Panc1 (cell line): ENCODE results near the gene CNPY4. TPM values are rescaled to one million over a fixed set of nuclear protein-coding genes. Genes with fewer than 3 reads are reported as not detected.

Source experiments
- ATAC-seq: fragments of 200-7000 bp; cut with Tn5 transposase; 2 replicates; pipeline ENCODE4 v1.9.1; 2020; ENCODE audit warnings: mild to moderate bottlenecking, moderate library complexity
- BruUV-seq: library from RNA; stranded (reverse); fragments of 400-500 nt; replicated peaks from 2 replicates; lab custom pipeline; 2021; lab: Mats Ljungman, UMichigan
- CTCF ChIA-PET: fragments of 300-600 bp; sonication (Branson Sonifier 250); formaldehyde crosslinking; loops from one replicate; lab custom pipeline; 2022; ENCODE audit warnings: antibody characterized with exemption; lab: Charles Lee
- POLR2A ChIA-PET: fragments of 300-600 bp; sonication (Branson Sonifier 250); formaldehyde crosslinking; loops from one replicate; lab custom pipeline; 2022; ENCODE audit warnings: antibody characterized with exemption; lab: Charles Lee
- DNase-seq: peaks from one replicate; pipeline ENCODE4 v3.0.0-alpha.2; 2010; ENCODE audit warnings: low read depth, low spot score
- H3K27ac ChIP-seq: 2 replicates; pipeline ENCODE4 v1.5.1; 2011; ENCODE audit warnings: mild to moderate bottlenecking, low read length, inconsistent platforms
- H3K27me3 ChIP-seq: fragments of 200-500 bp; sonication (Bioruptor generic); 2 replicates; pipeline ENCODE4 v1.6.0; 2014; ENCODE audit warnings: low read length, inconsistent platforms; ENCODE audit not compliant: control insufficient read depth, insufficient read depth
- H3K36me3 ChIP-seq: fragments of 200-500 bp; sonication (Bioruptor generic); 2 replicates; pipeline ENCODE4 v1.5.1; 2014; ENCODE audit warnings: inconsistent platforms, mild to moderate bottlenecking, low read length, moderate library complexity; ENCODE audit not compliant: control insufficient read depth, insufficient read depth
- H3K4me1 ChIP-seq: 2 replicates; pipeline ENCODE4 v1.5.1; 2011; ENCODE audit warnings: inconsistent platforms, mild to moderate bottlenecking, low read length, moderate library complexity; ENCODE audit not compliant: control insufficient read depth, insufficient read depth
- H3K4me3 ChIP-seq, 2 experiments: 2 replicates each; pipeline ENCODE4 v1.5.1; 2011 to 2012; ENCODE audit warnings: low read depth in 2 of 2, low read length in 2 of 2, mild to moderate bottlenecking in 2 of 2, inconsistent platforms in 1 of 2, moderate library complexity in 1 of 2
- H3K9me3 ChIP-seq: fragments of 200-500 bp; sonication (Bioruptor generic); 2 replicates; pipeline ENCODE4 v1.5.1; 2014; ENCODE audit warnings: low read depth, mild to moderate bottlenecking, inconsistent platforms, low read length, moderate library complexity; ENCODE audit not compliant: control insufficient read depth, insufficient read depth
- POLR2AphosphoS5 ChIP-seq: IDR thresholded peaks from 2 replicates; pipeline ENCODE4 v1.6.1; 2012; ENCODE audit warnings: mild to moderate bottlenecking, low read depth, low read length, moderate library complexity
- SIN3A ChIP-seq: IDR thresholded peaks from 2 replicates; pipeline ENCODE4 v1.6.1; 2012; ENCODE audit warnings: low read depth, mild to moderate bottlenecking, low read length, moderate library complexity, borderline replicate concordance; ENCODE audit not compliant: insufficient read depth
- TCF7L2 ChIP-seq: IDR thresholded peaks from 2 replicates; pipeline ENCODE4 v1.6.1; 2011; ENCODE audit warnings: mild to moderate bottlenecking, low read depth, low read length, inconsistent platforms
- in situ Hi-C: cut with HindIII; loops from 2 replicates; pipeline ENCODE4 v1.10.0; 2016; ENCODE audit warnings: low sequenced_read_pairs, low pct_unique_long_range_greater_than_20kb
- intact Hi-C: fragments of 100-400 bp; cut with micrococcal nuclease; formaldehyde crosslinking; loops from one replicate; pipeline ENCODE4 v1.10.0; 2022; ENCODE audit not compliant: unreplicated experiment
- total RNA-seq: library from RNA; stranded (reverse); gene quantifications from one replicate; pipeline ENCODE4 v1.2.1, GENCODE V29; 2021; ENCODE audit not compliant: unreplicated experiment
- TF ChIP-seq, protein P1 (sequence below), 2 experiments: IDR thresholded peaks; 2 replicates each; pipeline ENCODE4 v1.6.1; 2011 to 2012; ENCODE audit warnings: low read depth in 2 of 2, control low read depth in 1 of 2, low read length in 1 of 2, mild to moderate bottlenecking in 1 of 2, moderate library complexity in 1 of 2; ENCODE audit not compliant: insufficient read depth in 1 of 2
- TF ChIP-seq, protein P2 (sequence below): fragments of 450-650 bp; IDR thresholded peaks from 2 replicates; pipeline ENCODE4 v1.5.1; 2017; ENCODE audit warnings: mild to moderate bottlenecking

CNPY4 gene
- total RNA-seq, 1 experiment from 2014 or later: 12.6 TPM

DNA sequence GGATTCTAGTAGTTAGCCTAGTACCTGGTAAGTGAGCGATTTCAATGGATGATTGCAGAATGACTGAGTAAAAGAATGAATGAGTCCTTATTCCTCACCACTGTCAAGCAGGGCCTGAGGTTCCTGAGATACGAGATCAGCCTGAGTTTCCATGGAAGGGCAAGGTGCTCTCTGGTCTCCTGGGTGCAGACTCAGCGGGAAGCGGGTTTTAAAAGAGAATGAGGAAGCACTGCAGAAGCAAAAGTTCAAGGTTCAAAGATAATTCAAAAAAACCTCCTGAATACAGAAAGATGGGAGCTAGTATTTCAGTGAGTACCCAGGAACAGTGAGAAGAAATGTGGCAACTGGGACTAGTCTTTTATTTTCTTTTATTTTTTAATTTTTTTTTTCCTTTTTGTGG, 42.2 kb upstream of the CNPY4 start:
- H3K4me1 ChIP-seq: no peaks in the 10 kb centered on the region
- no peak overlapping the region for H3K27ac ChIP-seq
- in situ Hi-C loops: no loop called here
- ChIA-PET CTCF (no interaction called here), POLR2A (interaction anchor here (0.5 to 0.6 kb wide), 2 partner anchors 82 to 204 kb away, joined by 3 to 6 read pairs; no protein-coding TSS in a partner anchor)
- no peaks in the 10 kb centered on the region for H3K27me3 ChIP-seq
- TF ChIP-seq TCF7L2 (no peak), SIN3A (no peak), POLR2AphosphoS5 (no peak)
- TF ChIP-seq, protein P1, sequence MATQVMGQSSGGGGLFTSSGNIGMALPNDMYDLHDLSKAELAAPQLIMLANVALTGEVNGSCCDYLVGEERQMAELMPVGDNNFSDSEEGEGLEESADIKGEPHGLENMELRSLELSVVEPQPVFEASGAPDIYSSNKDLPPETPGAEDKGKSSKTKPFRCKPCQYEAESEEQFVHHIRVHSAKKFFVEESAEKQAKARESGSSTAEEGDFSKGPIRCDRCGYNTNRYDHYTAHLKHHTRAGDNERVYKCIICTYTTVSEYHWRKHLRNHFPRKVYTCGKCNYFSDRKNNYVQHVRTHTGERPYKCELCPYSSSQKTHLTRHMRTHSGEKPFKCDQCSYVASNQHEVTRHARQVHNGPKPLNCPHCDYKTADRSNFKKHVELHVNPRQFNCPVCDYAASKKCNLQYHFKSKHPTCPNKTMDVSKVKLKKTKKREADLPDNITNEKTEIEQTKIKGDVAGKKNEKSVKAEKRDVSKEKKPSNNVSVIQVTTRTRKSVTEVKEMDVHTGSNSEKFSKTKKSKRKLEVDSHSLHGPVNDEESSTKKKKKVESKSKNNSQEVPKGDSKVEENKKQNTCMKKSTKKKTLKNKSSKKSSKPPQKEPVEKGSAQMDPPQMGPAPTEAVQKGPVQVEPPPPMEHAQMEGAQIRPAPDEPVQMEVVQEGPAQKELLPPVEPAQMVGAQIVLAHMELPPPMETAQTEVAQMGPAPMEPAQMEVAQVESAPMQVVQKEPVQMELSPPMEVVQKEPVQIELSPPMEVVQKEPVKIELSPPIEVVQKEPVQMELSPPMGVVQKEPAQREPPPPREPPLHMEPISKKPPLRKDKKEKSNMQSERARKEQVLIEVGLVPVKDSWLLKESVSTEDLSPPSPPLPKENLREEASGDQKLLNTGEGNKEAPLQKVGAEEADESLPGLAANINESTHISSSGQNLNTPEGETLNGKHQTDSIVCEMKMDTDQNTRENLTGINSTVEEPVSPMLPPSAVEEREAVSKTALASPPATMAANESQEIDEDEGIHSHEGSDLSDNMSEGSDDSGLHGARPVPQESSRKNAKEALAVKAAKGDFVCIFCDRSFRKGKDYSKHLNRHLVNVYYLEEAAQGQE (IDR thresholded peaks at IDR 0.05; ENCODE audit: insufficient read depth in 1 of 2, low read depth in 2 of 2, low read length in 1 of 2): no peak
- TF ChIP-seq, protein P2, sequence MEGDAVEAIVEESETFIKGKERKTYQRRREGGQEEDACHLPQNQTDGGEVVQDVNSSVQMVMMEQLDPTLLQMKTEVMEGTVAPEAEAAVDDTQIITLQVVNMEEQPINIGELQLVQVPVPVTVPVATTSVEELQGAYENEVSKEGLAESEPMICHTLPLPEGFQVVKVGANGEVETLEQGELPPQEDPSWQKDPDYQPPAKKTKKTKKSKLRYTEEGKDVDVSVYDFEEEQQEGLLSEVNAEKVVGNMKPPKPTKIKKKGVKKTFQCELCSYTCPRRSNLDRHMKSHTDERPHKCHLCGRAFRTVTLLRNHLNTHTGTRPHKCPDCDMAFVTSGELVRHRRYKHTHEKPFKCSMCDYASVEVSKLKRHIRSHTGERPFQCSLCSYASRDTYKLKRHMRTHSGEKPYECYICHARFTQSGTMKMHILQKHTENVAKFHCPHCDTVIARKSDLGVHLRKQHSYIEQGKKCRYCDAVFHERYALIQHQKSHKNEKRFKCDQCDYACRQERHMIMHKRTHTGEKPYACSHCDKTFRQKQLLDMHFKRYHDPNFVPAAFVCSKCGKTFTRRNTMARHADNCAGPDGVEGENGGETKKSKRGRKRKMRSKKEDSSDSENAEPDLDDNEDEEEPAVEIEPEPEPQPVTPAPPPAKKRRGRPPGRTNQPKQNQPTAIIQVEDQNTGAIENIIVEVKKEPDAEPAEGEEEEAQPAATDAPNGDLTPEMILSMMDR: no peak
- peaks cover 37% of the 10 kb centered on the region for H3K9me3 ChIP-seq
- no peak overlapping the region for H3K4me3 ChIP-seq
- peaks cover 12% of the 10 kb centered on the region for H3K36me3 ChIP-seq
- BruUV-seq: no TSS peak
- ATAC-seq (no peak), DNase-seq (no peak)
- intact Hi-C loops: no loop called here

DNA sequence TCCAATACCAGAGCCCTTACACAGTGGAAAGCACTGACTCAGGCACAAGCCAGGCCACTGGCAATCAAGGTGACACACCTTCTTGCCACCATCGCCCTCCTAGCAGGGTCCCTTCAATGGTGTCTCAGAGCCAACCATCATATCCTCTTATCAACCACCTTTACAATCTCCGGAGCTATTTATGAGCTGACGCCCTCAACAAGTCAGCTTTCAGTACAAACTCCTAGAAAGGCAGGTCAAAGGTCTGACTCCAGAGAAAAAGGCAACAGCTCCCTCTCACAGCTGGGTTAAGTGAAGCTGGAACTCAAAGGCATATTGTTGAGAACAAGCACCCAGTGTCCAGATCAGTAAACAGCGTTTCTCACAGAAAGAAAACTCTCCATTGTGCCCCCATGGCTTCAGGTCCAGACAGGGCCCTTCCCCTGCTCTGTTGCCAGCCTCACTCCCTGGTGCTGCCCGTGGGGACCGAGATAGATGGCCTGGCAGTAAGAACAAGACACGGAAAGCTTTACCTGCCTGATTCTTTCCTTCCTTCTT, 40.3 kb upstream of the CNPY4 start:
- no TSS peak for BruUV-seq
- Histone ChIP-seq H3K27ac (peak overlapping the region; percentile 25; the same call in 1 of the 2 replicates), H3K27me3 (no peaks in the 10 kb centered on the region), H3K9me3 (peaks cover 24% of the 10 kb centered on the region; the same call in 1 of the 2 replicates), H3K4me3 (no peak overlapping the region), H3K36me3 (peaks cover 12% of the 10 kb centered on the region), H3K4me1 (peaks cover 6% of the 10 kb centered on the region)
- intact Hi-C loops: no loop called here
- in situ Hi-C loops: no loop called here
- ChIA-PET CTCF (no interaction called here), POLR2A (no interaction called here)
- no peak for DNase-seq
- no peak for ATAC-seq
- TF ChIP-seq TCF7L2: no peak

DNA sequence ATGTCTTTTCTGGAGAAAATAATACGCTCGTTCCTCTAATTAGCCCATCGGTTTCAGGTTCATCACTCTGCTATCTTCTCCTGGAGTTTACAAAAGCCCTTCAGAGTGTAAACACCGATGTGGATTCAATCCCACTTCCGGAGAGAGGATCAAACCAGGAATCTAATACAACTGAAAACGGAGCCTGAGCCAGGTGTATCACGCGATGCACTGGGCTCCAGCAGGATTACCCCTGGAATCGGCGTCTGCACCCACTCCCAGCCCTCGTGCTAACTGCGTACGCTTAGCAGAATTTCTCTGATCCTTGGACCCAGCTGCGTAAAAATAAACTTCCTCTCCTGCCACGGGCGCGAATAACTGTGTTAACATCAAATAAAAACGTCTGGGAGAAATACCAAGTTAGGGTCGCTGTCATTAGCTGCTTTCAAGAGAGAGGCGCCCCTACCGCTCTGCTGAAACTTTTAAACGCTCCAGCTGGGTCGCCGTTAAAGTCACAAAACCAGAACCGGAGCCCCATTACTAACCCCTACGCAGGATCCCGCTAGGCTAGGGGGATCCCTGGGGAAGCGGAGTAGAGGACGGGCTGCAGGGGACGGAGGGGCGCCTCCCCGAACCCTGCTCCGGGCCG, 38.4 kb upstream of the CNPY4 start:
- intact Hi-C loops: loop anchor here (10.0 kb wide), 1 partner anchor 86 kb away; no protein-coding TSS in a partner anchor
- peaks cover 12% of the 10 kb centered on the region for H3K36me3 ChIP-seq
- H3K4me1 ChIP-seq: peaks cover 9% of the 10 kb centered on the region
- ChIA-PET CTCF (no interaction called here), POLR2A (interaction anchor here (0.7 kb wide), 1 partner anchor 11 kb away, joined by 5 read pairs; no protein-coding TSS in a partner anchor)
- DNase-seq (no peak), ATAC-seq (peak; percentile 6)
- peak overlapping the region; percentile 91 for H3K27ac ChIP-seq
- peaks cover 10% of the 10 kb centered on the region; the same call in 1 of the 2 replicates for H3K9me3 ChIP-seq
- H3K27me3 ChIP-seq: no peaks in the 10 kb centered on the region
- TSS peak; percentile 83 for BruUV-seq
- in situ Hi-C loops: no loop called here
- peak overlapping the region; percentile 76 to 99 for H3K4me3 ChIP-seq
- TF ChIP-seq, protein P1 (IDR thresholded peaks at IDR 0.05; ENCODE audit: insufficient read depth in 1 of 2, low read depth in 2 of 2, low read length in 1 of 2): no peak
- TF ChIP-seq, protein P2: no peak
- TF ChIP-seq TCF7L2: no peak
- no peak for TF ChIP-seq POLR2AphosphoS5
- TF ChIP-seq SIN3A: no peak
